Panc1 (cell line): ENCODE measurements around the gene TMEM62.

Source experiments
- TCF7L2 ChIP-seq: IDR thresholded peaks from 2 replicates; pipeline ENCODE4 v1.6.1; 2011; ENCODE audit warnings: mild to moderate bottlenecking, low read depth, low read length, inconsistent platforms
- TF ChIP-seq, protein P1 (sequence below): fragments of 450-650 bp; IDR thresholded peaks from 2 replicates; pipeline ENCODE4 v1.5.1; 2017; ENCODE audit warnings: mild to moderate bottlenecking

DNA sequence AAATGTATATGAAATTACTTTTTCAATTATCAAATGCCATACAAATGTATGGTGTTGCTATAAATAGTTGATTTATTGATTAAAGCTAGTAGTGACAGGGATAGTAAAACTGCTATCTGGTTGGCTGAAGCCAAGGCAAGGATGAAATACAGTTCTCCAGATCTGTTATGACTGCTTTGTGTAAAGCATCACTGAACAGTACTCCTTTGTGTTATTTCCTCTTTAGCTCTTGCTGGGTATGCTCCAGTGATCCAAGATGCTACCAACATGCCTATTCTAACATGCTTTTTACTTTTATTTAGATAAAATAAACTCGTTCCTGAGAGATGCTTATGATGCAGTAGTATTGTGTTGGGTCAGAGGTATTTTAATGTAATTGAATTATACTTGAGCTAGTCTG lies 15.1 kb upstream of the TMEM62 start:
- TF ChIP-seq, protein P1, sequence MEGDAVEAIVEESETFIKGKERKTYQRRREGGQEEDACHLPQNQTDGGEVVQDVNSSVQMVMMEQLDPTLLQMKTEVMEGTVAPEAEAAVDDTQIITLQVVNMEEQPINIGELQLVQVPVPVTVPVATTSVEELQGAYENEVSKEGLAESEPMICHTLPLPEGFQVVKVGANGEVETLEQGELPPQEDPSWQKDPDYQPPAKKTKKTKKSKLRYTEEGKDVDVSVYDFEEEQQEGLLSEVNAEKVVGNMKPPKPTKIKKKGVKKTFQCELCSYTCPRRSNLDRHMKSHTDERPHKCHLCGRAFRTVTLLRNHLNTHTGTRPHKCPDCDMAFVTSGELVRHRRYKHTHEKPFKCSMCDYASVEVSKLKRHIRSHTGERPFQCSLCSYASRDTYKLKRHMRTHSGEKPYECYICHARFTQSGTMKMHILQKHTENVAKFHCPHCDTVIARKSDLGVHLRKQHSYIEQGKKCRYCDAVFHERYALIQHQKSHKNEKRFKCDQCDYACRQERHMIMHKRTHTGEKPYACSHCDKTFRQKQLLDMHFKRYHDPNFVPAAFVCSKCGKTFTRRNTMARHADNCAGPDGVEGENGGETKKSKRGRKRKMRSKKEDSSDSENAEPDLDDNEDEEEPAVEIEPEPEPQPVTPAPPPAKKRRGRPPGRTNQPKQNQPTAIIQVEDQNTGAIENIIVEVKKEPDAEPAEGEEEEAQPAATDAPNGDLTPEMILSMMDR, result no peak
- no peak for TF ChIP-seq TCF7L2
